GM03348 (cell line): Measurements from ENCODE around the gene SCT.
A peak's percentile ranks its signal among the peaks of the same experiment; 100 is the strongest.

ENCODE experiments used
- DNase-seq: peaks from one replicate; pipeline ENCODE4 v3.0.0; 2012; ENCODE audit warnings: low spot score

Gene SCT

DNA sequence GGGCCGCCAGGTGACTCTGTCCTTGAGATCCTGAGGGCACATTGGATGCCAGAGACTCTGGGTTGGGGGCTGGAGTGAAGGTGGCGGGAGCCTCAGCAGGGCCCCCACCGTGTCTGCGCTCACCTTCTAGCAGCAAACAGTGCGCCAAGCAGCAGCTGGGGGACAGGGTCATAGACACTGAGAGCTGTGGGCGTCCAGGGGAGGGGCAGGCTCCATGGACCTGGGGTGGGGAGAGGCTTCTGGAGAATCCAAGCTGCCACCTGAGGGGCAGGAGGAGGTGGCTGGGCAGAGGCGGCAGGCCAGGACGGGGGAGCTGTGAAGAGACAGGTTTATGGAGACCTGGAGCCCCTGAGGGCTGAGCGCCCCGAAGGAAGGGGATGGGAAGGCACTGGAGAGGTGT, 42.7 kb downstream of the SCT start:
- no peak for DNase-seq

DNA sequence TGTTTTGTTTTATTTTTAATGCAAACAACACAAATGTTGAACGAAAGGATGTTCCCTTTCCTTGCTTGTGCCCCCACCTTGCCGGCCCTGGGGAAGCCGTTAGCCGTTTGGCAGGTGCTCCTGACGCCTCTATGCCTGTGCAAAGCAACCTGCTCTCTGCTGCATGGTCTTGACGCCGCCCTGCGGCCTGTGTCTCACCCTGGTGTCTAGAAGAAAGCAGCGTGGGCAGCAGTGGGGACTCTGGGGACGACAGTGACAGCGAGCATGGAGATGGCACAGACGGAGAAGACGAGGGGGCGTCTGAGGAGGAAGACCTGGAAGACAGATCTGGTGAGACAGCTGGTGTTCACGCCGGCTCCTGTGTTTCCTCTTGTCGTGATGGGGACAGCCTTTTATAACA, 45.2 kb downstream of the SCT start:
- DNase-seq: no peak

DNA sequence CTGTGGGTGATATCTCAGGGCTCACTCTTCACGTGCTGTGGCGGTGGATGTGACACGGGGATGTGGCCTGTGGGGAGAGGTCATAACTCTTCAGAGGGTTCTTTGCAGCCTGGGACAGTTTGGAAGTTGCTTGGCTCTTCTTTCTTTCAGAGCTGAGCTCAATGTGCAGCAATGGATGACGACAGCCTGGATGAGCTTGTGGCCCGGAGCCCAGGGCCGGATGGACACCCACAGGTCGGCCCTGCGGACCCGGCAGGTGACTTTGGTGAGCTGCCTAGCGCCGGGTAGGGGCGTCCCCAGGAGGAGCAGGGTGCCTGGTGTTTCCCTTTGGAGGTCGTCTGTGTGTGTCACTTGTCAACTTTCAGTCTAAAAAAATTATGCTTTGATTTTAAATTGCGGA, 45.6 kb downstream of the SCT start:
- no peak for DNase-seq

DNA sequence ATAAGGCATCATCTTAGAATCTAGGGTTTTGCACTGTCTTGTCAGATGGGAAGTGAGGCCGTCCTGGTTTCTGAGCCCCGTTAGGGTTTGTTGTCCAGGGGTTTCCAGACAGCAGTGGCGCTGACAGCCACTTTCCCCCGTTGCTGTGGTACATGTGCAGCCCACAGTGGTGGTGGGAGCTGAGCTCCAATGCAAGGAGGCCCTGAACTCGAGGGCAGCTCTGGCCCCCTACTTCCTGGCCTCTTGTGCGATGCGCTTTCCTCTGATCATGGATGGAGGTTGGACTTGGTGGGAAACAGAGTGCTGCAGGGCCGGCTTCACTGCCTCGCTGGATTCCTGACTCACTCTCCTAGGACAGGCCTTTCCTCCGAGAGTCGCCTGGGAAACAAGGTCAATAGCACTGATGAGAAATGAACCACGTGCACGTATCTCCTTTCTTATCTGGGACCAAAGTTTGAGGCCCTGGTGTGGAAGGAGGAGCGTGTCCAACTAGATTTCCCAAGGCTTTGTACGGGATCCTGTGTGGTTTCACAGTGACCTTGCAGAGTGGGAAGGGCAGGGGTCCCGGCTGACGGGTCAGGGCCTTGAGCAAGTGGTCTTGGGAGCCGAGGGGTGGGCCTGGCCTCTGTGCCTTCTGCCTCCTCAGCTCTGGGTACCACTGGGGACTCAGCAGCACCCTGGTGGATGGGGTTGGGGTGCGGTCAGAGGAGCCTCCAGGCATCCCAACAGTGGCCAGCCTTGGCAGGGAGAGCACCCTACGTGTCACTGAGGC, 47.0 kb downstream of the SCT start:
- DNase-seq: no peak

DNA sequence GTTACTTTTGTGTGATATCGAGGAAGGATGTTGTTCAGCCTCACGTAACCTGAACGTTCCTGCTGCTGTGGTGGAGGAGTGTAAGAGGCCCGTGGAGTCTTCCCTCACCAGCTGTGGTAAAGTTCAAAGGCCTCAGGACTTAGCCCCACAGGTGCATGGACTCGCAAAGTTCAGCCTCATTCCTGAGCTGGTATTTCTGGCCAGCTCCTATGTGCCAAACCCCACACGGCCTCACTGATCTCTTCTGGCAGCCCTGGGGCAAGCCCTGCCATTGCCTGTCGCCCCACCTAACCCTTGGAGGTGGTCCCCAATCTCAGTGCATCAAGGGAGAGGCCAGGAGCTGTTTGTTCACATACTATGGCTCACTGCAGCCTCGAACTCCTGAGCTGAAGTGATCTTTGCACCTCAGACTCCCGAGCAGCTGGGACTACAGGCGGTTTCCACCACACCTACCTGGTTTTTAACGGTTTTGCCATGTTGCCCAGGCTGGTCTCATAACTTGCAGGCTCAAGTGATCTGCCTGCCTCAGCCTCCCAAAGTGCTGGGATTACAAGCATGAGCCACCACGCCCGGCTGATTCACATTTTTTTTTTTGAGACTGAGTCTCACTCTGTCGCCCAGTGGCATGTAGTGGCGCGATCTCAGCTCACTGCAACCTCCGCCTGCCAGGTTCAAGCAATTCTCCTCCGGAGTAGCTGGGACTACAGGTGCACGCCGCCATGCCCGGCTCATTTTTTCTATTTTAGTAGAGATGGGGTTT, 48.5 kb downstream of the SCT start:
- DNase-seq: no peak

DNA sequence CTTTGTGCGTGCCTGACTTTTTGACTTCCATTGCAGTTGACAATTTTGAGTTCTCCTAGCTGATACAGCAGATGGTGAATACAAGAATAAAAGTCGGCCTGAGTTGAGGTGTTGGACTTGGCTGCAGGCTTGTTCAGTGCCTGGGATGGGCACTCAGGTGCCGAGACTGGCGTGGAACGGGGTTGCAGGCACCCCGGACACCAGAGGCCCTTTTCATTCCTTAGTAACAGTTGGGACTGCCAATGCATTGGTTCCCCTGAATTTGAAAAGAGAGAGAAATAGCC, 49.4 kb downstream of the SCT start:
- no peak for DNase-seq

DNA sequence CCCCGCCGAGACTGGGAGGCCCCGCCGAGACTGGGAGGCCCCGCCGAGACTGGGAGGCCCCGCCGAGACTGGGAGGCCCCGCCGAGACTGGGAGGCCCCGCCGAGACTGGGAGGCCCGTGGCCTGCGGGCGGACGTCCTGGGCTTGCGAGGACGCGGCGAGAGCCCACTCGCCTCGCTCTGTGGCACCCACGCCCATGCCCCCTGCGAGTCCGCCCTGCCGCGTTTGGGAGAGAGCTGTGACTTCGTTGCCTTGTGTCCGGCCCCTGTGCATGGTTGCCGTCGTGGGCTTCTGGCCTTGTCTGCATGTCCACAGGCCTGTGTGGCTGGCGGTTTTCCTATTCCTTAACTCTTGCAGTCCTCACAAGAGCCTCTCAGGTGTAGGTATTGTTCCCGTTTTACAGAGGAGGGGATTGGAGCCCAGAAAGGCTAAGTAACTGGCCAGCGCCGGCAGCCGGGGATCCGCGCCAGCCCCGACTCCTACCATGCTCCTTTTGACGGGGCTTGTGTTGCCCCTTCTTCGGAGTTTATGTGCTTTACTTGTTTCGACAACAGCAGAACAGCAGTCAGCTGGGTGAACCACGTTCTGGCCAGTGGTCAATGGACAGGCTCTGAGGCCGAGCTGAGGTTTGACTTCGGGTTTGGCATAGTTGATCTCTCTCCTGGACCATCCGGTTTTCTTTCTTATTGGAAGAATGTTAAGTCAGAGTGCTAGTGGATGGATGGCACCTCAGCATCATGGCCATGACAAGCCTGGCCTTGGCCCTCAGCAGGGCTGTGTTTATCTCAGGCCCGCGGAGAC, 50.0 kb downstream of the SCT start:
- DNase-seq: peak; percentile 35
